ENCODE data around the gene DXO.
"Not testable (repeated sequence)": the region's sequence is repeated elsewhere in the genome, so short reads cannot be mapped to it uniquely, and the experiment has no call there.

The DXO gene

DNA sequence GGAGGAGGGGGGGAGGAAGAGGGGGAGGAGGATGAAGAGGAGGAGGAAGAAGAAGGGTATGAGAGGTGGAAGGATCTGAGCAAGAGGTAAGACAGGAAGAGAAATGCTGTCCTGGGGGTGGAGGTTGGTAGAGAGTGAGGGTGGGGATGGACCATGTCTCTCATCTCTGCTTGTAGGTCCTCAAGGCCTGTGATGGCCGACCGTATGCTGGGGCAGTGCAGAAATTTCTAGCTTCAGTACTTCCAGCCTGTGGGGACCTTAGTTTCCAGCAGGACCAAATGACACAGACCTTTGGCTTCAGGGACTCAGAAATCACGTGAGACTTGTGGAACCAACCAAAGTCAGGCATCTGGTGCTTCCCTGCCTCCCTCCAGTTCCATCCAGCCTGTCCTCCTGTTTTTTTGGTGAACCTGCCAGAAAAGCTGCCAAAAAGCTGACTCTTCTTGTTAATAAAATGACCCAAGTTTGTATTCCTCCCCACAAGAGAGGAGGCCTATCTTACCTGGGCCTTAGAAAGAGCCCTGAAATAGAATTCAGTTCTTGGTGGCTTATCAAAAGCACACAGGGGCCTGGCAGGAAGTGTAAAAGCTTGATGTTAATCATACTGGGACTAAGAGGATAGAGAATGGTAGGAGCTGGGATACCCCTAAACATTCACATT is 7.4 kb upstream of the DXO start:
- DNase-seq = no peak

DNA sequence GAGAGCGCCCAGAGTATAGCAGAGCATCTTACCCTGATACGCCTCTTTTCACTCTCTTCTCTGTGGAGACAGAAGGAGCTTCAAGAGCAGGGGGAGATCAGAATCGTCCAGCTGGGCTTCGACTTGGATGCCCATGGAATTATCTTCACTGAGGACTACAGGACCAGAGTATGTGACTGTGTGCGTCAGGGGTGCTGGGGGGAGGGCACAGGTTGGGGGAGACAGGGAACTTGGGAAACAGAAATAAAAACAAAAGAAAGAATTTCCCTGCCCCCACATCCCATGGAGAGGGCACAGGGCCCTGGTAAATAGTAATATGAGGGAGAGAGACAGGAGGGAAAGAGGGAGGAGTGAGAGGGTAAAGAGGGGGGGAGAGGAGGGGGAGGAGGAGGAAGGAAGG is 6.9 kb upstream of the DXO start:
- DNase-seq = no peak

DNA sequence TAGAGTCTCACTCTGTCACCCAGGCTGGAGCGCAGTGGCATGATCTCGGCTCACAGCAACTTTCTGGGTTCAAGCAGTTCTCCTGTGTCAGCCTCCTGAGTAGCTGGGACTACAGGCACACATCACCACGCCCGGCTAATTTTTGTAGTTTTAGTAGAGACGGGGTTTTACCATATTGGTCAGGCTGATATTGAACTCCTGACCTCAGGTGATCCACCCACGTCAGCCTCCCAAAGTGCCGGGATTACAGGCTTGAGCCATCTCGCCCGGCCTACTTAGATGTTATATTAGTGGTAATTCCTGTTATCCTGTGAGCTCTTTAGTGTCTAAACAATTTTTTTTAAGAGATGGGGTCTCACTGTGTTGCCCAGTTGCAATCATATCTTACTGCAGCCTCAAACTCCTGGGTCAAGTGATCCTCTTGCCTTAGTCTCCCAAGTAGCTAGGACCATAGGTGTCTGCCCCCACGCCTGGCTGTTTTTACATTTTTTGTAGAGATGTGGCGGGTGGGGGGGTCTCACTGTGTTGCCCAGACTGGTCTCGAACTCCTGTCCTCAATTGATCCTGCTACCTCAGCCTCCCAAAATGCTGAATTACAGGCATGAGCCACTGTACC is 6.0 kb upstream of the DXO start:
- no peak for DNase-seq

DNA sequence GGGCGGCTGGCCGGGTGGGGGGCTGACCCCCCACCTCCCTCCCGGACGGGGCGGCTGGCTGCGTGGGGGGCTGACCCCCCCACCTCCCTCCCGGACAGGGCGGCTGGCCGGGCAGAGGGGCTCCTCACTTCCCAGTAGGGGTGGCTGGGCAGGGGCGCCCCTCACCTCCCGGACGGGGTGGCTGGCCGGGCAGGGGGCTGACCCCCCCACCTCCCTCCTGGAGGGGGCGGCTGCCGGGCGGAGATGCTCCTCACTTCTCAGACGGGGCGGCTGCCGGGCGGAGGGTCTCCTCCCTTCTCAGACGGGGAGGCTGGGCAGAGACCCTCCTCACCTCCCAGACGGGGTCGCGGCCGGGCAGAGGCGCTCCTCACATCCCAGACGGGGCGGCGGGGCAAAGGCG is 4.1 kb upstream of the DXO start:
- DNase-seq = not testable (repeated sequence)

DNA sequence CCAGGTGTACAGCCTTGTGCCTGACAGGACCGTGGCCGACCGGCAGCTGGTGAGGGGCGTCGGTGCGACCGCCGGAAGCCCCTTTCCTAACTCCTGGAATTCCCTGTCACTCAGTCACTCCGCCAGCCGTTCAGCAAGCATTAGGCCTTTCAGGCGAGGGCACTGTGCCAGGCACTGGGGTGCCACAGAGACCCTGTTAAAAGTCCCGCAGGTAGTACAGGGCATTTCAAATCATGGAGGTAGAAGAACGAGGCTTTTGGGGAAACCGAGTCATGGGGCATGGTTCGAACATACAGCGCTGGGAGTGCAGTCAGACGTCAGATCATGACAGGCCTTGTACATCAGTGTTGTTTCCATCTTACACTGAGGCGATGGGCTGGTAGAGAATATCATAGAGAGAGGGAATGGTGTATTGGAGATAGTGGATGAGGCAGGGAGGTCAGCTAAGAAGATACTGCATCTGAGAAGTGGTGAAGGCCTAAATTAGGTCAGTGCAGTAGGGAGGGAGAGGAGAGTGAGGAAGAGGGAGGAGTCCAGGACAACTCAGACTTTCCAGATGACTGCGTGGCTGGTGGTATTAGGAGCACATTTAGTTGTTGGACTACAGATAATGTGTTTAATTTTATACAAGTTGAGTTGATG is 892 bp upstream of the DXO start:
- DNase-seq = no peak

DNA sequence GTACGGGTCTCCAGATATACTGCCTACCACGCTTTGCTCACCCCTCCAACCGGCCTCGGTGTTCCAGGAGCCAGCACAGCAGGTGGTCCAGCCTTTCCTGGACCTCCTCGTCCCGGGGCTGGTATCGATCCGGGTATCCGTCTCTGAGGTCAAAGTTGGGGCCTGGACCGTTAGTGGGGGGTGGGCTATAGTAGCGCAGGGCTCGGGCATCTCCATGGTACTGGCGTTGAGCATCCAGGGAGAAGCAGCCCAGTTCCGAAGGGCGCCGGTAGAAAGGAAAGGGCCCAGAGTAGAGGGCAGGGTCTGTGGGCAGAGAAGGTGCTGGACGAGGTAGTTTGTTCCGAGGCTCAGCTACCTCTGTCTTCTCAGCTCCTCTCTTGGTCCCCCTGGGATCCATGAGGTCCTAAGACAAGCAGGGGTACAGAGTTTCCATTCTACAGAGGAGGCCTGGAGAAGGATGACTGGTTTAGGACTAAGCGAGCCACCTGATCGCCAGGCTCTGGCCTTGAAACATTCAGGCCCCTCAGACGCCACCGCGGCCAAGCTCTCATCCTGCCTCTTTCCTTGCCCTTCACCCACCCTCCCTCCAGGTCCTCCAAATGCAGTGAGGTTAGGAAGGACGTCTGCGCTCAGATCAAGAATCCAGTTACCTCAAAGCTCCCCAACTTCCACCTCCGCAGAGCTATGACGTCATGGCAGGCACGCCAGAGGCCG is 502 bp downstream of the DXO start:
- DNase-seq = no peak

DNA sequence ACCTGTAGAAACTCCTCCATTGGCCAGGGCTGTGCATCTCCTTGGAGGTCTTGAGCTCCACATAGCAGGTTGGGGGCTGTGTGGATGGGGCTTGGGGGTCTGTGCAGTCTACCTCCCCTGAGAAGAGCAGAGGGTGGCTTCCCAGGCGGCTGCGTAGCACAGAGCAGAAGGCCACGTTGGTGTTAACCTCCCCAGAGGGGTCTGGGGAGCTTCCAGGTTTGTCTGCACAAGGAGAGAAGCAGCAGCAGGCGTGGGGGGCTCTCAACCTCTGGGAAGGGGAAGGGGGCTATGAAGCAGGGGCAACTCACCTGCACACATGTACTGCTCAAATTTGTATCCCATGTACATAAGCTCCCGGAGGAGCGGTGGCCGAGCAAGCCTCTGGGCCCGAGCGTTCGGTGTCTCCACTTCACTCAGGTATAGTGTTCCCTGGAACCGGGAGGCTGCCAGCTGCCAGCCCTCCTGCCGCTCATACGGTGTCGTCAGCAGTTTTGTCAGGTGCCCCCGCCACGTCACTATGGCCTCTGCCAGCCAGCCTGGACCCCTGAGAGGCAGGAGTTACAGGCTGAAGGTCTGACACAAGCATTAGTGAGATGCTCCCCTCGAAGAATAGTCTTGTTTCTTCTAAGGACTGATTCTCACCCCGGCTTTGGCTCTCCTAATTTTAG is 1.2 kb downstream of the DXO start:
- DNase-seq = peak; percentile 40

DNA sequence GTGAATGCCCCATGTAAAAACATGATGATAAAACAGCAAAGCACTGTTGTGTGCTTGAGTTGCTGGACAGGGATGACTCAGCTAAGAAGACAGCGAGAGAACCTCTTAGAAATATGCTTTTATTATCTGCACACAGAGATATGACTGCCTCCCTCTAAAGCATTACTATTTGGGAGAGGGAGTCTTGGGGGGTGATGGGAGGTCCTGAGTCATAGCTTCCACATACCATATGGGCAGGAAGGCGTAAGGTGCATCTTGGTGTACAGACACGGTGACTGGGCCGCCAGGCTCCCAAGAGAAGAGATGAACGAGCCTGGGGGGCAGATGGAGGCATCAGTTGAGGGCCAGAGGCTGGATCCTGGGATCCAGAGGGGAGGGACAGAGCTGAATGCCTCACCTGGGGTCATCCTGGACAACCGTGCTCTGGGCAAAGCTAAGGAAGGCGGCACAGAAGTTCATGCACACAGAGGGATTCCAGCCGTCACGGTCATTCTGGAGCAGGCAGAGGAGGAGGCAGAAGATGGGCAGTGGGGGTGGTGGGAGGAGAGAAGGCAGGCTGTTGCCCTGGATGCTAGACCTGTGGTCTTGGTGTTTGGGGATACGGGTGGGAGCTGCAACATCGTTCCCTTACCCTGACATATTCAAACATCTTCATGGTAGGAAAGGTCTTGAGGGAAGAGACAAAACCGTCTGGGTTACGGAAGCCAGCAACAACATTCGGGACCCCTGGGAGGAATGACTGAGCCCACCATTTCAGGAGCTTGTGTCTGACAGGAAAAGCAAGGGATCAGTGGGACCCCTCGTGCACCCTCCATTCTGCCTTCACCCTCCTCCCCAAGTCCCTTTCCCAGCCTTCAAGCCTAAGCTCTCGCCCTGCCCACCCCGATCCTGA is 2.0 kb downstream of the DXO start:
- no peak for DNase-seq

DNA sequence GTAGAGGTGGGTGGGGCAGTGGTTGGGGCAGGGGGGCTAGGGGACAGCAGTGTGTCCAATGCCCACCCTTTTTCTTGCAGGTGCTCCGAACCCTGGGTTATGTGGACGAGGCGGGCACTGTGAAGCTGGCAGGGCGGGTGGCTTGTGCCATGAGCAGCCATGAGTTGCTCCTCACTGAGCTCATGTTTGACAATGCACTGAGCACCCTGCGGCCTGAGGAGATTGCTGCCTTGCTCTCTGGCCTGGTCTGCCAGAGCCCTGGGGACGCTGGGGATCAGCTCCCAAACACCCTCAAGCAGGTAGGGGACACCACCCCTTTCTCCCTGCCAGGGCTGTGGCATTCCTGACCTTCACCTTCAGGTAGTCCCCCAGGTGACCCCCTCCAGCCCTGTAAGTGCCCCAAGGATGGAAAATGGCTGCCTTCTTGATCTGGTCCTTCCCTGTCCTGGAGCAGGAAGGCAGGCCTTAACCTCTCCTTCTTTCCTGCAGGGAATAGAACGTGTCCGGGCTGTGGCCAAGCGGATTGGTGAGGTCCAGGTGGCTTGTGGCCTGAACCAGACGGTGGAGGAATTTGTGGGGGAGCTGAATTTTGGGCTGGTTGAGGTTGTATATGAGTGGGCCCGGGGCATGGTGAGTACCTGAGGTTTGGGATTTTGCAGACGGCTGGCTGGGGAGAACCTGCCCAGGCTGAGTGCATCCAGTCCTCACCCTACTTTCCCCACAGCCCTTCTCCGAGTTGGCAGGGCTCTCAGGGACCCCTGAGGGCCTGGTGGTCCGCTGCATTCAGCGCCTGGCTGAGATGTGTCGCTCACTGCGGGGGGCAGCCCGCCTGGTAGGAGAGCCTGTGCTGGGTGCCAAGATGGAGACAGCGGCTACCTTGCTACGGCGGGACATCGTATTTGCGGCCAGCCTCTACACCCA is 2.9 kb downstream of the DXO start:
- no peak for DNase-seq

DNA sequence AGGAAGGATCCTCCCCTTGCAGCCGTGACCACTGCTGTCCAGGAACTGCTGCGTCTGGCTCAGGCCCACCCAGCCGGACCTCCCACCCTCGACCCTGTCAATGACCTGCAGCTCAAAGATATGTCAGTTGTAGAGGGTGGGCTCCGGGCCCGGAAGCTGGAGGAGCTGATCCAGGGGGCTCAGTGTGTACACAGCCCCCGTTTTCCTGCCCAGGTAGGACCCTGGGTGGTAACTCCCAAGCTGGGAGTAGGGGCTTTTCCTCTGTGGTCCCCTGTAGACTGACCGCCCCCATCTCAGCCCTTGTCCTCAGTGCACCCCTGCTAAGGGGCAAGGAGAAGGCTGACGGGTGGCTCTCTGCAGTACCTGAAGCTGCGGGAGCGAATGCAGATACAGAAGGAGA is 3.6 kb downstream of the DXO start:
- DNase-seq = no peak

DNA sequence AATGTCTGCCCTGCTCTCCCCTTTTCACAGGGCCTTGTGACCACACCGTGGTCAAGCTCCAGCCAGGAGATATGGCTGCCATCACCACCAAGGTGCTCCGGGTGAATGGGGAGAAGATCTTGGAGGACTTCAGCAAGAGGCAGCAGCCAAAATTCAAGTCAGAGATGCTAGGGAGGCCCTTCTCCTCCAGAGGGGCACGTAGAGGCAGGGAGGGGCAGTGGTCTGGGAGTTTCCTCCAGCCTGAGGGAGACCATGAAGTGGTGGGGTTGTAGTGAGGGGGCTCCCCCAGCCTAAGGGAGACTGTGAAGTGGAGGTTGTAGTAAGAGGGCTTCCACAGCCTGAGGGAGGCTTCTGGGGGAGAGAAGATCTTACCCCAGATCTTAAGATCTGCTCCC is 4.0 kb downstream of the DXO start:
- no peak for DNase-seq

DNA sequence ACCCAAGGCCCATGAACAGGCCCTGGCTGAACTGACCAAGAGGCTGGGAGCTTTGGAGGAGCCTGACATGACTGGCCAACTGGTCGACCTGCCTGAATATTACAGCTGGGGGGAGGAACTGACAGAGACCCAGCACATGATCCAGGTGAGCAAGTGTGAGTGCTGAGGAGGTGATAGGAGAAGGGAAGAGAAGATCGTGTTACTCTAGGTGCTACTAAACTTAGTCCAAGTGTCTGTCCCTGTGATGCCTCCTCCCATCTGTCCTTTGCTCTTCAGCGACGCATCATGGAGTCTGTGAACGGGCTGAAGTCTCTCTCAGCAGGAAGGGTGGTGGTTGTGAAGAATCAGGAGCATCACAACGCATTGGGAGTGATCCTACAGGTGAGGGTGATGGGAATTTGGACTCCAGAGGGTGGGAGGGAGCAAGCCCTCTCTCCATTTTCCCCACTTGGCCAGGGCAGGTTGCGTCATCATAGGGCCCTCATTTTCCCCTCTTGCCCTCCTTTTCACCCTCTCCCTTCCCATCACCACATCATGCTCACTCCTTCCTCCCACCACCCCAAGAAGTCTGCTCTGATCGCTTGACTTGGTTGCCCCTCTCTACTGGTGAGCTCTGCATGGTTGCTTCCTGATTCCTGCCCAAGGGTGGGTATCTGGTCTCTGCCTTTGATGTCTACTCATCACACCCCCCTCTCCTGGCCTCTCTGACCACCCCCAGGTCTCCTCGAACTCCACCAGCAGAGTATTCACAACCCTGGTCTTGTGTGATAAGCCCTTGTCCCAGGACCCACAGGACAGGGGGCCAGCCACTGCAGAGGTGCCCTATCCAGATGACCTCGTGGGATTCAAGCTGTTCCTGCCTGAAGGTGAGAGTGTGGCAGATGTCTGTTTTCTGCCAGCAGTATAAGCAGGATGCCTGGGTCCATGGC is 4.7 kb downstream of the DXO start:
- no peak for DNase-seq

DNA sequence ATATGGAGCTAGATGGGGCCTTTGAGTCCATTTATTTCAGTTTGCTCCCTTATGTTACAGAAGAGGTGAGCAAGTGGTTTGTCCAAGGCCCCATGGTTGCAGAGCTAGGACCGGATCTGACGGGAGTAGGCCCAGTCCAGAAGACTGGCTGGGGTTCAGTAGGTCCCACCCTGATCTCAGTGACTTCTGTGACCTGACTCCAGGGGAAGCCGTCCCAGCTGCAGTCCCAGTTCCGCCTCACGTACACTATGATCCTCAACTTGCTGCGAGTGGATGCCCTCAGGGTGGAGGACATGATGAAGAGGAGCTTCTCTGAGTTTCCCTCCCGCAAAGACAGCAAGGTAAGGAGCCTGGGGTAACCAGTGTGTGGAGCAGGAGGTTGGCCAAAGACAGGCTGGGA is 5.4 kb downstream of the DXO start:
- no peak for DNase-seq

DNA sequence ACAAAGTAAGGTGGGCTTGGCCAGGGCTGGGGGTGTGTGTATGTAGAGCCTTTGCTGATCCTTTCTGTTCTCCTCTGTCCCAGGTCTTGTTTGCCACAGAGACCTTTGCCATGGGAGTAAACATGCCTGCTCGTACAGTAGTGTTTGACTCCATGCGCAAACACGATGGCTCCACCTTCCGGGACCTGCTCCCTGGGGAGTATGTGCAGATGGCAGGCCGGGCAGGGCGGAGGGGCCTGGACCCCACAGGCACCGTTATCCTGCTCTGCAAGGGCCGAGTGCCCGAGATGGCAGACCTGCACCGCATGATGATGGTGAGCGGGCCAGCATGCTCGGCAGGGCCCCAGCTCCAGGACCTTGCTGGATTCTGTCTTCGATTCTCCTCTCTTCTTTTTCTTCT is 6.2 kb downstream of the DXO start:
- DNase-seq = no peak

DNA sequence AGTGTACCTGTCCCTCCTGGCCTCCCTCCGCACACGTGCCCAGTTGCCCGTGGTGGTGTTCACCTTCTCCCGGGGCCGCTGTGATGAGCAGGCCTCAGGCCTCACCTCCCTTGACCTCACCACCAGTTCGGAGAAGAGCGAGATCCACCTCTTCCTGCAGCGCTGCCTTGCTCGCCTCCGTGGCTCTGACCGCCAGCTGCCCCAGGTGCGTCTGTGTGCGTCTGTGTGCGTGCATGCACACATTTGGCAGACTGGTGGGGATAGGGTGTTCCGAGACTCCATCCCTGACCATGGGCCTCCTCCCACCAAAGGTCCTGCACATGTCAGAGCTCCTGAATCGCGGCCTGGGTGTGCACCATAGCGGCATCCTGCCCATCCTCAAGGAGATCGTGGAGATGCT is 8.0 kb downstream of the DXO start:
- no peak for DNase-seq

DNA sequence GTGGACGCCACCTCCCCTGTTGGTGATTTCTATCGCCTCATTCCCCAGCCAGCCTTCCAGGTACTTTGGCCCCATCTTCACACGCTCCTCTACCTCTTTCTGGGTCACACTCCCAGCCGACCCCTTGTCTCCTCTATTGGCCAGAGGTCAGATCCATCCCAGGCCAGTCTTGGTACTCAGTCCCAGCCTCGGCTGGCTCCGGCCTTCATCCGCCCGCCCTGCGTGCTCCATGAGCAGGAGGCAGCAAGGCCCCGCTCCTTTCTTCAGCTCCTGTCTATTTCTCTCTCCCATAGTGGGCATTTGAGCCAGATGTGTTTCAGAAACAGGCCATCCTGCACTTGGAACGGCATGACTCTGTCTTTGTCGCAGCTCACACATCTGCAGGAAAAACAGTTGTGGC is 10.3 kb downstream of the DXO start:
- no peak for DNase-seq

DNA sequence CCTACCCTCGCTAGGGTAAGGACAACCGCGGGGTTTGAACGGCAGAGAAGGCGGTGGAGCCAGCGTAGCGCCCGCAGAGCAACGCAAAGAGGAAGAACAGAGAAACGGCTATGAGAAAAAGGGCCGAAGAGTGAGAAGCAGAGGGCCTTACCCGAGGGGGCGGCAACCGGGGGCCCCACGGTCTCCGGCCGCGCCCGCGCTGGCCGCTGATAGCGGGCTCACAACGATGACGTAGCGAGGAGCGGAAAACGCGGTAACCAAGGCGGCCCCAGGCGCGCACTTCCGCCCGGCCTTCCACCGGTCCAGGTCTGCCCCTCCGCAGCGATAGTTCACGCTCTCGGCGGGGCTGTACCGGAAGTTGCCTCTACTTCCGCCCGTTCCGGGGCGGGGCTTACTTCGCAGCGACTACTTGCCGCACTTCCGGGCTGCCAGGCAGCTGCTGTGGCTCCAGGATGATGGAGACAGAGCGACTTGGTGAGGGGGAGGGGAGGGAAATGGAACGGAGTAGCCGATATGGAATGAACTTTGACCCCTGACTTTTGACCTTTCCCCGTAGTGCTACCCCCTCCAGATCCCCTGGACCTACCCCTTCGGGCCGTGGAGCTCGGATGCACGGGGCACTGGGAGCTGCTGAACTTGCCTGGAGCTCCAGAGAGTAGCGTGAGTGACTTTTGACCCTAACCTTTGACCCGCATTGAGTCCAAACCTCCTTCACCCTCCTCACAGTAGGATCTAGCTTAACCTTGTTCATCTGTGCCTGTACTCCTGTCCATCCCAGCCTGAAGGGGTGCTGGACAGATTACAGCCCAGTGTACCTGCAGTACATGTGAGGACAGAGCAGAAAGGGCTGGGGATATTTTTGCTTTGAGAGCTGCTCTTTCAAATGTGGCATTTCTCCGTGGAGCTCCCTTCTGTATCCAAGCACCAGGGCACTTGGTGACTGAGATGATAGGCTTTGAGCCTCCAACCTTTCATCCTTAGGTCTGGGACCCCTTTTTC is 12.9 kb downstream of the DXO start, which contains the start of the genes NELFE and SKIC2:
Gene NELFE, minus strand, starts transcription at position 231 of the 999 bp plus-strand sequence. CDS start 525 bp downstream, outside the sequence.
Gene SKIC2, plus strand, starts transcription at position 435 of the 999 bp plus-strand sequence. Its CDS starts 18 bp downstream, at position 453.
- DNase-seq = peak; percentile 98

DNA sequence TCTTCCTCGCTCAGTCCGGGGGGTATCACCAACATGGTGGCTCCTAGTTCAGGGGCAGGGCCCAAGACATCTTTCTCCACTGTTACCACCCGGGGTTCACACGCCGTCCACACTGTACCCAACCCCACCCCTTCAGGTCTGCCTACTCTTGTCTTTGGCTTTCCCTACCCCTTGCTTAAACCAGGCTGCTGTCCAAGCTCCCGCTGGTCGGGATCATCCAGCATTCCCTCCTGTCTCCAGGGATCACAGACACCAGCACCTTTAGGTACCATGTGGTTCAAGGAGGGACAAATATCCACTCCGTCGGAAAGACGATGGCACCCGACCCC is 13.6 kb downstream of the DXO start:
- no peak for DNase-seq

DNA sequence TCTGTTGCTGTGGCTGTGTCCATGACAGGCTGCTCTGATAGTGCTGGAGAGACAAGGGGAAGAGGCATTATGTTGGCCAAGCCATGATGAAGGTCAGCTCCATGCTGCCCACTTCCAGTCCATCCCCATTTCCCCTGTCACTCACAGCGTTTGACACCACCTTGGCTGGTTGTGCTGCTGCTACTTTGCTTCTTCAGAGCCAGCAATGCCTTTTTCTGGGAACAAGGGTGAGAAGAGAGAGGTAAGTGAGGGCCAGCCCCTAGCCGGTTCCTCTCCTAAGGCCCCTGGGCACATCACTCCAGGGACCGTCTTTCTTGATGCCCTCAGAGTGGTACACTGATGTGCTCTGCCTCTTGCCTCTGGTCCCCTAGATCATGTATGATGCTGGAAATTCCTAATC is 15.1 kb downstream of the DXO start:
- DNase-seq = no peak

All from NCI-H1105 (cell line).